Type B pancreatic cell (in vitro differentiated cells): Measurements from ENCODE around the gene DGKG. TPM values are rescaled to one million over a fixed set of nuclear protein-coding genes. Genes with fewer than 3 reads are reported as not detected.
A peak's percentile ranks its signal among the peaks of the same experiment; 100 is the strongest.

ENCODE experiments used
- DNase-seq: peaks from one replicate; pipeline ENCODE4 v3.0.0; 2021; ENCODE audit warnings: mixed read lengths; ENCODE audit not compliant: unreplicated experiment; ENCODE audit errors: extremely low spot score
- H3K27ac Mint-ChIP-seq: 2 replicates; pipeline ENCODE4 v1.8.0; 2021; ENCODE audit warnings: mild to moderate bottlenecking, mixed read lengths
- H3K27me3 Mint-ChIP-seq: 2 replicates; pipeline ENCODE4 v1.8.0; 2021; ENCODE audit warnings: mixed read lengths
- H3K36me3 Mint-ChIP-seq: 2 replicates; pipeline ENCODE4 v1.8.0; 2021; ENCODE audit warnings: mixed read lengths
- H3K4me1 Mint-ChIP-seq: one replicate; pipeline ENCODE4 v1.8.0; 2021; ENCODE audit warnings: mixed read lengths; ENCODE audit not compliant: unreplicated experiment
- H3K4me3 Mint-ChIP-seq: 2 replicates; pipeline ENCODE4 v1.8.0; 2021; ENCODE audit warnings: mild to moderate bottlenecking, mixed read lengths
- H3K9me3 Mint-ChIP-seq: 2 replicates; pipeline ENCODE4 v1.8.0; 2021; ENCODE audit warnings: mixed read lengths
- total RNA-seq: library from RNA; stranded (reverse); gene quantifications from 2 replicates; pipeline ENCODE4 v1.2.1, GENCODE V29; 2021; ENCODE audit warnings: low replicate concordance
- TF ChIP-seq, protein P1 (sequence below): fragments of 200-600 bp; sonication (generic); conservative IDR thresholded peaks from 2 replicates; pipeline ENCODE4 v1.5.0; 2021; ENCODE audit warnings: antibody characterized with exemption, mild to moderate bottlenecking

Gene DGKG
- total RNA-seq, 1 donor from 2014 or later, result 11.6 TPM

DNA sequence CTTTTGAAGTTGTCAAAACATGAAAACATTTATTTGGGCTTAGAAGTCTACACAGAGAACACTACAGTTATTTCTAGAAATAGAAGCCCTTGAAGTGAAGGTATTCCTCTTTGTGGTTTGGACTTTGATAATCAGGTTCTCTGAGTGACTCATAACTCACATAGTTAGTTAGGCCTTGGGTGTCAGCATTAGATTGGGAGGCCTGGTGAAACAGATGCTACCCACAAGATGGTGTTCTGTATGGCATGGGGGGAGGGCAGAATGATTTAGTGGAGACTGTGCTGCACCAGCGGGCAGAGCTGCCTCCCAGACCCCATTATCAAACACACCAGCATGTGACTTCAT is 144.2 kb downstream of the DGKG start:
- Mint-ChIP-seq H3K27ac (peak overlapping the region; percentile 5), H3K4me3 (no peak overlapping the region), H3K36me3 (no peaks in the 10 kb centered on the region), H3K27me3 (peaks cover 3% of the 10 kb centered on the region), H3K4me1 (peaks cover 13% of the 10 kb centered on the region), H3K9me3 (peaks cover 4% of the 10 kb centered on the region)
- DNase-seq, result no peak
- TF ChIP-seq, protein P1, sequence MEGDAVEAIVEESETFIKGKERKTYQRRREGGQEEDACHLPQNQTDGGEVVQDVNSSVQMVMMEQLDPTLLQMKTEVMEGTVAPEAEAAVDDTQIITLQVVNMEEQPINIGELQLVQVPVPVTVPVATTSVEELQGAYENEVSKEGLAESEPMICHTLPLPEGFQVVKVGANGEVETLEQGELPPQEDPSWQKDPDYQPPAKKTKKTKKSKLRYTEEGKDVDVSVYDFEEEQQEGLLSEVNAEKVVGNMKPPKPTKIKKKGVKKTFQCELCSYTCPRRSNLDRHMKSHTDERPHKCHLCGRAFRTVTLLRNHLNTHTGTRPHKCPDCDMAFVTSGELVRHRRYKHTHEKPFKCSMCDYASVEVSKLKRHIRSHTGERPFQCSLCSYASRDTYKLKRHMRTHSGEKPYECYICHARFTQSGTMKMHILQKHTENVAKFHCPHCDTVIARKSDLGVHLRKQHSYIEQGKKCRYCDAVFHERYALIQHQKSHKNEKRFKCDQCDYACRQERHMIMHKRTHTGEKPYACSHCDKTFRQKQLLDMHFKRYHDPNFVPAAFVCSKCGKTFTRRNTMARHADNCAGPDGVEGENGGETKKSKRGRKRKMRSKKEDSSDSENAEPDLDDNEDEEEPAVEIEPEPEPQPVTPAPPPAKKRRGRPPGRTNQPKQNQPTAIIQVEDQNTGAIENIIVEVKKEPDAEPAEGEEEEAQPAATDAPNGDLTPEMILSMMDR, result no peak

DNA sequence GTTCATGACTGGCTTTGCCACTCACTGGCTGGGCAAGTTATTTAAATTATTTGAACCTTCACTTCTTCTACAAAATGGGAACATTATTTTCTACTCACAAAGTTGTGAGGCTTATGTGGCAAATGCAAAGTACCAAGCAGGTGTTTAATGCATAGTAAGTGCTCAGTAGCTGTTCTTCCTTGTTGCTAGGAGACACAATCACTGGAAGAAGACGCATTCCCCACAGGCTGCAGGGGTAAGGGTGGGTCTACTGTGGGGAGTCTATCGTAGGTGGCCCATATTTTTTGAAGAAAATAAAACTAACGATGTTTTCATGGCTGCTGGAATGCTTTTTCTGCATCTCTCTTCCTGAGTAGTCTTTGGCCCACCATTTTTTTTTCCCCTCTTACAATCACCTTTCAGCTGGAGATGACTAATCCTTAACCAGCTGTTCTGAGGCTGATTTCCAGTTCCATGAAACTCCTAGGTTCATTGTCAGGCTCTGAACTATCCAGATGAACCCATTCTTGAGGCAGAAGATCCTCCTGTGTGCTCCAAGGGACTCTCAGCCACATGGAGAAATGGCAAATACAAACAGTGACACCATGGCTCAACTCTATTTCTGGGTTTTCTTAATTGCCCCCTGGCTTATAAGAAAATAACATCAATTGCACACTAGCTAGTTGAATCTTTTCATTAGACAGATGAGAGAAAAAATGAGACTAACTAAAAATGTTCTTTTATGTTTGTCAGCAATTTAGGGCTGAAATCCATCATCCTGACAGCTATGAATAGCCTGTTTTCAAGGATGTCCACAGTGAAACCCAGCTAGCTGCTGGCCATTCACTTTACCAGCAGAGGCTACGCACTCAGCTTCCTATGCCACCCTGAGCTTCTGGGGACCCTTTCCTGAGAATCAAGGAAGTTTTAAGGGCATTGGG is 144.9 kb downstream of the DGKG start:
- Mint-ChIP-seq H3K27ac (no peak overlapping the region), H3K4me3 (no peak overlapping the region), H3K9me3 (peaks cover 4% of the 10 kb centered on the region), H3K4me1 (peaks cover 13% of the 10 kb centered on the region), H3K36me3 (no peaks in the 10 kb centered on the region), H3K27me3 (peaks cover 3% of the 10 kb centered on the region)
- TF ChIP-seq, protein P1, result no peak
- no peak for DNase-seq

DNA sequence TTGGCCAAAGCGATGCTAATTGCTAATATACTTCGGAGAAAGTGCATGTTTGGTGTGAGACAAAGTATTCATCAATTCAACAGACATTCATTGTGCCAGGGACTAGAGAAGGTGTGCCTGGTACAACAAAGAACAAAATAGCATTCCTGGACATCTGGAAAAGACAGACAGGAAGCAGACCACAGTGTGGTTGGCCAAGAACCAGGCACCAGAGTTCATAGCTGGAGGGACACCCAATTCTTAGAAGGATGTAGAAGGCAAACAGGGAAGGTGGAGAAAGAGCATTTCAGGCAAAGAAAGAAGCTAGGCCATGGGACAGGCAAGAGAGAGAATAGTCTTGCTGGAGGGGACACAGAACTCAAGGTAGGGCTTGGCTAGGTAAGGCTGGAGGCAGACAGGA is 147.4 kb downstream of the DGKG start:
- TF ChIP-seq, protein P1, result no peak
- peaks cover 27% of the 10 kb centered on the region for H3K4me1 Mint-ChIP-seq
- peaks cover 4% of the 10 kb centered on the region for H3K9me3 Mint-ChIP-seq
- H3K27me3 Mint-ChIP-seq, result no peaks in the 10 kb centered on the region
- no peaks in the 10 kb centered on the region for H3K36me3 Mint-ChIP-seq
- H3K4me3 Mint-ChIP-seq, result no peak overlapping the region
- no peak for DNase-seq
- H3K27ac Mint-ChIP-seq, result no peak overlapping the region

DNA sequence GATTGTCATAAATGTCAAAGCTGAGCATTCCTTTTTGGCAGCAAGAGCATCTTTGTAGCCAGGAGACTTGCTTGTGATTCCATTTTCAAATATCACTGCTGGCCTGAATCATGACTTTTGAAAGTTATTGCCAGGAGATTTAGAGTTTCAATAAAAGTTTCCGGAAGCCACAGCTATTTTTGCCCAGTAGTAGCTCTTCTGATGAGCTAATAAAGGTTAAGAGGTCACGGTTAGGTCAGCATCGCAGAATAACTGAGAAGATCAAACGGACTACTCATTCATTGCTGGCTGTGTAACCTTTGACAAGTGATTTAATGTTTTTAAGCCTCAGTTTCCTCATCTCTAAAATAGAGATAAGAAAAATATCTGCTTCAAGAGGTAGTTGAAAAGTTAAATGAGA is 148.1 kb downstream of the DGKG start:
- Mint-ChIP-seq H3K9me3 (peaks cover 4% of the 10 kb centered on the region), H3K27ac (no peak overlapping the region), H3K4me1 (peaks cover 29% of the 10 kb centered on the region), H3K36me3 (no peaks in the 10 kb centered on the region), H3K27me3 (no peaks in the 10 kb centered on the region), H3K4me3 (no peak overlapping the region)
- TF ChIP-seq, protein P1, result no peak
- no peak for DNase-seq

DNA sequence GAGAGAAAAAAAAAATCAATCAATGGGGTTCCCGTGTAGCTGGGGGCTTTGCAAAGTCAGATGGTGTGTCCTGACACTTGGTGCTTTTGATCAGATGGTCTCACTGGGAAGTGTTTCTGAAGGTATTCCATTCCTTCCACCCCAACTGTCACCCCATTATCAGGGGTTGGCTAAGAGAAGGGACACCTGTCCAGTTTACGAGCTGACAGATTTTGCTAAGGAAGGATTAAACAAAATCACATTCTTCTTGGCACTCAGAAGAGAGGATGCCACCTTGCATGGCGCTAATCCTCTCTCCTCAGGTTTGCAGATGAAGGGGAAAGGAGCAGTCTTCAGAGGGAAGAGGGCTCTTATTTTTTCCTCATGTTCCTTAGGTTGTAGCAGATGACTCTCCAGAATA is 149.4 kb downstream of the DGKG start:
- peaks cover 25% of the 10 kb centered on the region for H3K4me1 Mint-ChIP-seq

More for the DNA sequence above, 149.4 kb downstream of the DGKG start:
- TF ChIP-seq, protein P1, result no peak
- Mint-ChIP-seq H3K27ac (no peak overlapping the region), H3K4me3 (no peak overlapping the region), H3K9me3 (peaks cover 4% of the 10 kb centered on the region), H3K36me3 (no peaks in the 10 kb centered on the region), H3K27me3 (no peaks in the 10 kb centered on the region)
- no peak for DNase-seq
